K562 (cell line): ENCODE results near the gene NECTIN1. TPM values are rescaled to one million over a fixed set of nuclear protein-coding genes. Genes with fewer than 3 reads are reported as not detected.
A peak's percentile ranks its signal among the peaks of the same experiment; 100 is the strongest.

Experiments used
- BRCA1 ChIP-seq, 2 experiments: fragments of 450-650 bp in 1 of 2; sonication (generic) in 1 of 2; formaldehyde crosslinking in 1 of 2; IDR thresholded peaks; 2 replicates each; pipeline versions ENCODE4 v1.5.0 to v1.6.1; 2017 to 2020; ENCODE audit warnings: mild to moderate bottlenecking in 1 of 2, missing genetic modification reagents in 1 of 2
- CHD4 ChIP-seq: fragments of 200-600 bp; sonication (generic); IDR thresholded peaks from 3 replicates; pipeline ENCODE4 v1.6.1; 2012; ENCODE audit warnings: low read depth, mild to moderate bottlenecking, mixed read lengths, low read length, inconsistent platforms; ENCODE audit not compliant: insufficient read depth, insufficient replicate concordance, poor library complexity, severe bottlenecking
- HDGF ChIP-seq: fragments of 450-650 bp; IDR thresholded peaks from 2 replicates; pipeline ENCODE4 v1.6.1; 2016
- HNRNPL ChIP-seq: fragments of 200-400 bp; formaldehyde crosslinking; IDR thresholded peaks from 2 replicates; pipeline ENCODE4 v1.6.1; 2017; ENCODE audit warnings: low read depth, mild to moderate bottlenecking, low read length
- IFI16 ChIP-seq: fragments of 250-450 bp; sonication (Bioruptor Pico); IDR thresholded peaks from 2 replicates; pipeline ENCODE4 v2.1.2; 2022; ENCODE audit warnings: mild to moderate bottlenecking, inconsistent platforms
- MECOM ChIP-seq: fragments of 250-450 bp; sonication (Bioruptor Pico); IDR thresholded peaks from 2 replicates; pipeline ENCODE4 v1.8.0; 2022; ENCODE audit warnings: inconsistent platforms
- NCOR1 ChIP-seq: fragments of 450-650 bp; IDR thresholded peaks from 2 replicates; pipeline ENCODE4 v1.6.1; 2016; ENCODE audit warnings: mild to moderate bottlenecking, moderate library complexity
- POLR2H ChIP-seq: IDR thresholded peaks from 2 replicates; pipeline ENCODE4 v1.6.1; 2016; ENCODE audit warnings: missing genetic modification characterization, low read depth, mild to moderate bottlenecking, control low read depth, missing compliant biosample characterization, moderate library complexity
- RCOR1 ChIP-seq, 2 experiments: IDR thresholded peaks; 2 replicates each; pipeline ENCODE4 v1.6.1; 2012; ENCODE audit warnings: low read depth in 2 of 2, low read length in 2 of 2, borderline replicate concordance in 1 of 2, improper control_type of control experiment in 1 of 2
- SPI1 ChIP-seq: IDR thresholded peaks from 2 replicates; pipeline ENCODE4 v1.6.1; 2011; ENCODE audit warnings: low read depth, low read length, control low read depth, borderline replicate concordance
- STAT5B ChIP-seq: fragments of 250-450 bp; sonication (Bioruptor Pico); IDR thresholded peaks from 2 replicates; pipeline ENCODE4 v1.8.0; 2021; ENCODE audit warnings: mild to moderate bottlenecking, inconsistent platforms
- ZNF3 ChIP-seq: fragments of 250-450 bp; sonication (Bioruptor Pico); IDR thresholded peaks from 2 replicates; pipeline ENCODE4 v1.5.0; 2021; ENCODE audit warnings: mild to moderate bottlenecking, moderate library complexity
- ZNF407 ChIP-seq: fragments of 450-650 bp; IDR thresholded peaks from 2 replicates; pipeline ENCODE4 v1.6.1; 2016; ENCODE audit warnings: low read depth
- ZNF609 ChIP-seq: sonication (generic); formaldehyde crosslinking; IDR thresholded peaks from 2 replicates; pipeline ENCODE4 v1.8.1; 2023; ENCODE audit warnings: missing genetic modification reagents, mild to moderate bottlenecking, borderline replicate concordance
- ZNF764 ChIP-seq: fragments of 250-450 bp; sonication (Bioruptor Pico); IDR thresholded peaks from 2 replicates; pipeline ENCODE4 v1.4.0; 2020; ENCODE audit warnings: low read depth, mild to moderate bottlenecking, moderate library complexity
- polyA plus RNA-seq, 8 experiments: library from polyadenylated mRNA; depleted of rRNA in 4 of 8; stranded (reverse) in 5 of 8; unstranded in 3 of 8; fragments of >200 nt; fragmentation: Nextera tagmentation in 2 of 8; fragmentation: Illumina TruSeq in 1 of 8; extraction: Ambion mirVana in 2 of 8; extraction: Trizol in 1 of 8; gene quantifications; 2 replicates each; pipeline versions ENCODE4 v1.2.1 to v1.2.3, GENCODE V29; 2011 to 2014; ENCODE audit warnings: inconsistent platforms in 1 of 8, missing spikeins in 1 of 8
- total RNA-seq, 7 experiments: library from RNA; depleted of rRNA in 6 of 7; stranded (reverse); fragments of >200 nt in 6 of 7; fragmentation: Illumina TruSeq in 2 of 7; extraction: Trizol in 2 of 7; gene quantifications; 2 replicates each; pipeline versions ENCODE4 v1.2.1 to v1.2.3, GENCODE V29; 2011 to 2021; ENCODE audit warnings: low replicate concordance in 1 of 7

The NECTIN1 gene
- total and polyA plus RNA-seq, 9 of the 15 experiments (the other 6 are each of a cell fraction or from before 2014, with no cell fraction given) = 0.09 to 0.53 (median 0.23) TPM; not detected in 2

GRCh38 chr11:119594639-119595249, 134.3 kb downstream of the NECTIN1 start (continued):
- TF ChIP-seq CHD4 (no peak), HNRNPL (no peak), ZNF609 (no peak), ZNF3 (CRISPR knock-in tag) (no peak), RCOR1 (IDR thresholded peaks at IDR 0.05; ENCODE audit: borderline replicate concordance in 1 of 2, low read depth in 2 of 2, low read length in 2 of 2) (peak in 1 of 2 experiments; percentile 92; a peak in 3 of 4 replicates), SPI1 (no peak), MECOM (CRISPR knock-in tag) (no peak), BRCA1 (IDR thresholded peaks at IDR 0.05) (no peak), BRCA1 (CRISPR knock-in tag; IDR thresholded peaks at IDR 0.05) (no peak), IFI16 (CRISPR knock-in tag) (no peak), POLR2H (tag) (peak; percentile 44; the same call in 1 of the 2 replicates), STAT5B (CRISPR knock-in tag) (no peak), ZNF407 (no peak), HDGF (no peak), NCOR1 (peak; percentile 75), ZNF764 (CRISPR knock-in tag) (no peak)
